ENCODE measurements around the gene LETM1. TPM values are rescaled to one million over a fixed set of nuclear protein-coding genes. Genes with fewer than 3 reads are reported as not detected.

The LETM1 gene
- total and polyA plus RNA-seq, 2 donors (not counting 3 experiments of a cell fraction or from before 2014, with no cell fraction given): 25.6 to 62.5 TPM

DNA sequence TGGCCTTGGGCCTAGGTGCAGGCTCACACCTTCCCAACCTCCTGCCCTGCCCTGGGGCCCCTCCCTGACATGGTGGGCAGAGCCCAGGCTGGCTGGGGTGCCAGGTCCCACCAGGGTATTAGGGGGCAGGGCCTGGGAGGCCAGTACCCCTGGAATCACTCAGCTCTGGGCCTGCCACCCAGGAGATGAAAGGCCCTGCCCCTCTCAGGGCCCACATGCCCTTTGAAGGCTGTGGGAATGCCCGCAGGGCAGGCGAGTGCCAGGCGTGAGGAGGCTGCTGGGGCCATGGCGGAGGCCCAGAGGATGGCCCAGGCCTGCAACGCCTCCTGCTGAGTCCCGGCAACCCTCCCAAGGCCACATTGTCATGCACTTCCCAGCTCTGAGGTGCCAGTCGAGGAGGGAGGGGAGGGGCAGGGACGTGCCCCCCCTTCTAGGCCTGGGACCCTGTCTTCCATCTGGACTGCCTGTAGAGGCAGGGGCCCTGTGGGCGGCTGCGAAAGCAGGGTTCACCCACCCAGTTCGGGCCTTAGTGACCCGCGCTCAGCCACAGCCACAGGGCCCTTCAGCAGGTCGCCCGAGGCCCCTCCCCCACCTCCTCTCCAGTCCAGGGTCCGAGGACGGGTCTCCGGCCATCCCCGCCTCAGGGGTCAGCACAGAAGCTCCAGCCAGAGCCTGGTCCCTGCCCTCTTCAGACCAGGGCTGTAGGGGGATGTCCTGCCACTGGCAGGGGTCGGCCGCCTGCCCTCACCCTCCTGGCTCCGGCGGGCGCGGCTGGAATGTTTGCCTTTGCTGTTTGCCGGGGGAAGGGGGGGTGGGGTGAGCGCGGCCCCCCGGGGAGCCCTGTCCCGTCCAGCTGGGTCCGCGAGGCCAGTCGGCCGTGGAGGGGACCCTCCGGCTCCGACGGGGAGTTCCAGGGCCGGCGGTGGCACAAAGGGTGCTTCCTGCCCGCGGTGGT is 89.6 kb downstream of the LETM1 start:
- peaks cover 5% of the 10 kb centered on the region for H3K4me1 ChIP-seq (ENCODE audit: control insufficient read depth, extremely low read depth, insufficient read depth, low read length)
- TF ChIP-seq MYC (IDR thresholded peaks at IDR 0.05; ENCODE audit: low read depth, low read length) (no peak), GATA2 (IDR thresholded peaks at IDR 0.05; ENCODE audit: insufficient read depth, insufficient read length, low read depth, low read length) (no peak), EZH2 (IDR thresholded peaks at IDR 0.05; ENCODE audit: borderline replicate concordance, low read depth, low read length, severe bottlenecking) (no peak)
- no TSS peak for BruUV-seq (replicated peaks)
- DNase-seq (ENCODE audit: low read depth, low spot score) (no peak), FAIRE-seq (no peak)
- H3K36me3 ChIP-seq (ENCODE audit: control insufficient read depth in 2 of 2, extremely low read depth in 1 of 2, insufficient read depth in 2 of 2, low read length in 2 of 2): no peaks in the 10 kb centered on the region
- dilution Hi-C loops (cut with MboI; ENCODE audit: extremely low pct_ligation_motif_present, low sequenced_read_pairs): no loop called here
- H4K20me1 ChIP-seq (replicated peaks; ENCODE audit: control insufficient read depth, extremely low read depth, insufficient read depth, low read length): no peaks in the 10 kb centered on the region
- no peak overlapping the region for H3K4me2 ChIP-seq (ENCODE audit: insufficient read depth, low read length)
- intact Hi-C loops (cut with micrococcal nuclease): no loop called here
- H3K27me3 ChIP-seq (ENCODE audit: control insufficient read depth in 2 of 2, insufficient read depth in 2 of 2, low read length in 2 of 2): no peaks in the 10 kb centered on the region
- H3K27ac ChIP-seq (ENCODE audit: insufficient read depth, low read depth, low read length): no peak overlapping the region
- ChIA-PET POLR2A (no interaction called here), CTCF (interaction anchor here (0.6 to 1.8 kb wide), 3 partner anchors 11 to 19 kb away, joined by 3 to 4 read pairs (median 3); no protein-coding TSS in a partner anchor)
- no peaks in the 10 kb centered on the region for H3K9me1 ChIP-seq (replicated peaks; ENCODE audit: control insufficient read depth, extremely low read depth, insufficient read depth, low read length)
- no peaks in the 10 kb centered on the region for H3K9me3 ChIP-seq (replicated peaks; ENCODE audit: control insufficient read depth, insufficient read depth, low read length)
- peak overlapping the region in 1 of 3 experiments; percentile 25 for H3K4me3 ChIP-seq (replicated peaks in 1 of 3; ENCODE audit: insufficient read depth in 1 of 3, low read depth in 1 of 3, low read length in 3 of 3)
- H2AFZ ChIP-seq (ENCODE audit: low read depth, low read length): no peak overlapping the region
- no peak overlapping the region for H3K9ac ChIP-seq (replicated peaks; ENCODE audit: extremely low read depth, insufficient read depth, low read length)
- no peaks in the 10 kb centered on the region for H3K79me2 ChIP-seq (ENCODE audit: control insufficient read depth, insufficient read depth, low read length)

- no peak overlapping the region for H3K9ac ChIP-seq (replicated peaks; ENCODE audit: extremely low read depth, insufficient read depth, low read length)
- CTCF ChIA-PET: interaction anchor here (1.2 to 1.8 kb wide), 2 partner anchors 12 to 13 kb away, joined by 3 to 4 read pairs; no protein-coding TSS in a partner anchor
These were observed 90.4 kb downstream of the LETM1 start for GRCh38 chr4:1765409-1766072.

More at GRCh38 chr4:1765409-1766072, 90.4 kb downstream of the LETM1 start:
- peaks cover 5% of the 10 kb centered on the region for H3K4me1 ChIP-seq (ENCODE audit: control insufficient read depth, extremely low read depth, insufficient read depth, low read length)
- BruUV-seq (replicated peaks): no TSS peak
- TF ChIP-seq POLR2A (IDR thresholded peaks at IDR 0.05; ENCODE audit: low read depth, low read length): no peak
- no peak for TF ChIP-seq GATA2 (IDR thresholded peaks at IDR 0.05; ENCODE audit: insufficient read depth, insufficient read length, low read depth, low read length)
- no peak for TF ChIP-seq MYC (IDR thresholded peaks at IDR 0.05; ENCODE audit: low read depth, low read length)
- TF ChIP-seq JUN (IDR thresholded peaks at IDR 0.05; ENCODE audit: borderline replicate concordance, insufficient read depth, insufficient read length, low read depth): no peak
- no peak for TF ChIP-seq EZH2 (IDR thresholded peaks at IDR 0.05; ENCODE audit: borderline replicate concordance, low read depth, low read length, severe bottlenecking)
- TF ChIP-seq POLR2AphosphoS5 (IDR thresholded peaks at IDR 0.05; ENCODE audit: insufficient read depth, low read depth, low read length): no peak
- no peak for TF ChIP-seq FOS (IDR thresholded peaks at IDR 0.05; ENCODE audit: borderline replicate concordance, insufficient read depth, low read length)
- TF ChIP-seq CTCF (IDR thresholded peaks at IDR 0.05; ENCODE audit: extremely low read depth in 1 of 2, insufficient read depth in 1 of 2, low read depth in 1 of 2, low read length in 2 of 2): no peak
- TF ChIP-seq, protein P1, sequence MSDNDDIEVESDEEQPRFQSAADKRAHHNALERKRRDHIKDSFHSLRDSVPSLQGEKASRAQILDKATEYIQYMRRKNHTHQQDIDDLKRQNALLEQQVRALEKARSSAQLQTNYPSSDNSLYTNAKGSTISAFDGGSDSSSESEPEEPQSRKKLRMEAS (IDR thresholded peaks at IDR 0.05; ENCODE audit: insufficient read depth, insufficient read length): no peak
- intact Hi-C loops (cut with micrococcal nuclease): no loop called here
- no peak overlapping the region for H2AFZ ChIP-seq (ENCODE audit: low read depth, low read length)
- POLR2A ChIA-PET: no interaction called here
- H3K4me2 ChIP-seq (ENCODE audit: insufficient read depth, low read length): no peak overlapping the region
- dilution Hi-C loops (cut with MboI; ENCODE audit: extremely low pct_ligation_motif_present, low sequenced_read_pairs): no loop called here
- no peak overlapping the region for H3K27ac ChIP-seq (ENCODE audit: insufficient read depth, low read depth, low read length)
- H3K9me3 ChIP-seq (replicated peaks; ENCODE audit: control insufficient read depth, insufficient read depth, low read length): no peaks in the 10 kb centered on the region
- FAIRE-seq (no peak), DNase-seq (ENCODE audit: low read depth, low spot score) (no peak)
- no peaks in the 10 kb centered on the region for H3K27me3 ChIP-seq (ENCODE audit: control insufficient read depth in 2 of 2, insufficient read depth in 2 of 2, low read length in 2 of 2)
- H4K20me1 ChIP-seq (replicated peaks; ENCODE audit: control insufficient read depth, extremely low read depth, insufficient read depth, low read length): no peaks in the 10 kb centered on the region
- H3K36me3 ChIP-seq (ENCODE audit: control insufficient read depth in 2 of 2, extremely low read depth in 1 of 2, insufficient read depth in 2 of 2, low read length in 2 of 2): no peaks in the 10 kb centered on the region
- H3K4me3 ChIP-seq (replicated peaks in 1 of 3; ENCODE audit: insufficient read depth in 1 of 3, low read depth in 1 of 3, low read length in 3 of 3): no peak overlapping the region
- no peaks in the 10 kb centered on the region for H3K9me1 ChIP-seq (replicated peaks; ENCODE audit: control insufficient read depth, extremely low read depth, insufficient read depth, low read length)
- H3K79me2 ChIP-seq (ENCODE audit: control insufficient read depth, insufficient read depth, low read length): no peaks in the 10 kb centered on the region

All from endothelial cell of umbilical vein (primary cell).